ENCODE results near the gene FGL2.
"Not testable (repeated sequence)": the region's sequence is repeated elsewhere in the genome, so short reads cannot be mapped to it uniquely, and the experiment has no call there.

The FGL2 gene

GRCh38 chr7:77199013-77199966 lies at the start of gene FGL2:
Gene FGL2 (minus strand): TSS chr7:77199819. CDS start chr7:77199793, 26 bp downstream.
- DNase-seq = peak; percentile 59

GRCh38 chr7:77248154-77248553 lies 48.5 kb upstream of the FGL2 start:
- no peak for DNase-seq

- DNase-seq = peak; percentile 73
Observed at GRCh38 chr7:77247206-77247850, 47.7 kb upstream of the FGL2 start.

GRCh38 chr7:77246026-77246640 lies 46.5 kb upstream of the FGL2 start:
- DNase-seq = no peak

- DNase-seq = no peak
Observed at GRCh38 chr7:77245015-77245755, 45.6 kb upstream of the FGL2 start.

- no peak for DNase-seq
Observed at GRCh38 chr7:77244222-77244934, 44.8 kb upstream of the FGL2 start.

- DNase-seq = no peak
Observed at GRCh38 chr7:77242554-77242953, 42.9 kb upstream of the FGL2 start.

GRCh38 chr7:77242068-77242467 lies 42.4 kb upstream of the FGL2 start:
- no peak for DNase-seq

- DNase-seq = no peak
Observed at GRCh38 chr7:77239471-77239870, 39.9 kb upstream of the FGL2 start.

GRCh38 chr7:77238703-77239136 lies 39.1 kb upstream of the FGL2 start:
- no peak for DNase-seq

GRCh38 chr7:77235276-77235675 lies 35.7 kb upstream of the FGL2 start:
- no peak for DNase-seq

- no peak for DNase-seq
Observed at GRCh38 chr7:77232467-77232866, 32.8 kb upstream of the FGL2 start.

- DNase-seq = not testable (repeated sequence)
Observed at GRCh38 chr7:77228795-77229194, 29.2 kb upstream of the FGL2 start.

- DNase-seq = no peak
Observed at GRCh38 chr7:77226357-77226839, 26.8 kb upstream of the FGL2 start.

GRCh38 chr7:77223261-77223660 lies 23.6 kb upstream of the FGL2 start:
- DNase-seq = no peak

- no peak for DNase-seq
Observed at GRCh38 chr7:77222819-77223218, 23.2 kb upstream of the FGL2 start.

GRCh38 chr7:77222065-77222464 lies 22.4 kb upstream of the FGL2 start:
- no peak for DNase-seq

GRCh38 chr7:77219701-77220331 lies 20.2 kb upstream of the FGL2 start:
- not testable (repeated sequence) for DNase-seq

- no peak for DNase-seq
Observed at GRCh38 chr7:77217474-77218185, 18.0 kb upstream of the FGL2 start.

- DNase-seq = no peak
Observed at GRCh38 chr7:77216181-77216845, 16.7 kb upstream of the FGL2 start.

Measured in right forelimb (tissue), 1 donor.